HepG2 (cell line): ENCODE data around the gene HEMK1. TPM values are rescaled to one million over a fixed set of nuclear protein-coding genes. Genes with fewer than 3 reads are reported as not detected.

Experiments used
- ATAC-seq: fragments of 200-7000 bp; cut with Tn5 transposase; 3 replicates; pipeline ENCODE4 v1.9.1; 2020; ENCODE audit warnings: mild to moderate bottlenecking, moderate library complexity
- BruUV-seq: library from RNA; stranded (reverse); fragments of 400-500 nt; replicated peaks from 2 replicates; lab custom pipeline; 2021; lab: Mats Ljungman, UMichigan
- CTCF ChIA-PET: fragments of 300-600 bp; formaldehyde crosslinking; extraction: SDS; loops from one replicate; lab custom pipeline; 2021; ENCODE audit warnings: low total read pairs, inconsistent platforms, low intra/inter-chr PET ratio; lab: Yijun Ruan, JAX
- POLR2A ChIA-PET: fragments of 350-600 bp; sonication (Branson Sonifier 250); formaldehyde crosslinking; loops from one replicate; lab custom pipeline; 2020; ENCODE audit warnings: antibody characterized with exemption, inconsistent platforms; lab: Yijun Ruan, JAX
- DNase-seq: peaks from one replicate; pipeline ENCODE4 v3.0.0-alpha.2; 2015; ENCODE audit warnings: low spot score
- FAIRE-seq: peaks from 3 replicates; lab custom pipeline; 2011; peaks lifted over from hg19 to GRCh38; lab: Jason Lieb, UNC
- H2AFZ ChIP-seq: one replicate; pipeline ENCODE4 v1.6.1; 2011; ENCODE audit warnings: low read length, inconsistent platforms
- H3K27ac ChIP-seq: fragments of 300-600 bp; 3 replicates; pipeline ENCODE4 v1.8.0; 2011; ENCODE audit warnings: mixed run types, mild to moderate bottlenecking, mixed read lengths, low read length, inconsistent platforms; ENCODE audit not compliant: insufficient read depth; ENCODE audit errors: extremely low read length
- H3K27me3 ChIP-seq, 2 experiments: fragments of 200-600 bp in 1 of 2; 2 replicates in 1 of 2; 3 replicates in 1 of 2; pipeline versions ENCODE4 v1.6.0 to v1.8.0; 2011; ENCODE audit warnings: low read length in 2 of 2, mild to moderate bottlenecking in 2 of 2, moderate library complexity in 2 of 2, inconsistent platforms in 1 of 2; ENCODE audit not compliant: insufficient read depth in 2 of 2, control insufficient read depth in 1 of 2
- H3K36me3 ChIP-seq, 2 experiments: fragments of 200-600 bp in 1 of 2; replicated peaks in 1 of 2; 2 replicates in 1 of 2; 3 replicates in 1 of 2; pipeline versions ENCODE4 v1.5.1 to v1.8.0; 2011; ENCODE audit warnings: low read length in 2 of 2, inconsistent platforms in 1 of 2; ENCODE audit not compliant: insufficient read depth in 2 of 2, control insufficient read depth in 1 of 2
- H3K4me1 ChIP-seq: 2 replicates; pipeline ENCODE4 v1.5.1; 2012; ENCODE audit warnings: low read length, inconsistent platforms; ENCODE audit not compliant: insufficient read depth
- H3K4me2 ChIP-seq: 2 replicates; pipeline ENCODE4 v1.6.0; 2011; ENCODE audit warnings: low read depth, low read length, inconsistent platforms
- H3K4me3 ChIP-seq, 3 experiments: fragments of 200-600 bp in 1 of 3; sonication (generic), shearing (Covaris generic) in 1 of 3; replicated peaks in 1 of 3; 2 replicates each; pipeline ENCODE4 v1.5.1; 2011 to 2016; ENCODE audit warnings: low read length in 3 of 3, inconsistent platforms in 2 of 3, low read depth in 2 of 3, mild to moderate bottlenecking in 2 of 3, control low read depth in 1 of 3, mixed read lengths in 1 of 3; ENCODE audit not compliant: insufficient read depth in 1 of 3
- H3K79me2 ChIP-seq: one replicate; pipeline ENCODE4 v1.6.1; 2011; ENCODE audit warnings: low read length, inconsistent platforms; ENCODE audit not compliant: insufficient read depth
- H3K9ac ChIP-seq: 2 replicates; pipeline ENCODE4 v1.6.0; 2011; ENCODE audit warnings: mild to moderate bottlenecking, low read depth, low read length, inconsistent platforms; ENCODE audit not compliant: insufficient read depth
- H3K9me3 ChIP-seq: 2 replicates; pipeline ENCODE4 v1.5.1; 2012; ENCODE audit warnings: mild to moderate bottlenecking, low read length
- H4K20me1 ChIP-seq: 2 replicates; pipeline ENCODE4 v1.6.0; 2011; ENCODE audit warnings: inconsistent platforms, mild to moderate bottlenecking, low read length, moderate library complexity; ENCODE audit not compliant: insufficient read depth
- FOXA3 ChIP-seq: IDR thresholded peaks from 2 replicates; pipeline ENCODE4 v1.6.1; 2016; ENCODE audit warnings: missing genetic modification reagents, missing compliant biosample characterization
- PHF21A ChIP-seq: sonication (generic); formaldehyde crosslinking; IDR thresholded peaks from 2 replicates; pipeline ENCODE4 v1.5.0; 2020; ENCODE audit warnings: mild to moderate bottlenecking, missing genetic modification reagents
- SIX1 ChIP-seq: sonication (generic); formaldehyde crosslinking; IDR thresholded peaks from 2 replicates; pipeline ENCODE4 v1.4.0; 2020; ENCODE audit warnings: missing genetic modification reagents, borderline replicate concordance
- SKI ChIP-seq: fragments of 450-650 bp; IDR thresholded peaks from one replicate; pipeline ENCODE4 v1.6.1; 2018; ENCODE audit warnings: mild to moderate bottlenecking; ENCODE audit not compliant: partially characterized antibody
- SOX13 ChIP-seq, 3 experiments: fragments of 450-650 bp in 1 of 3; sonication (generic) in 1 of 3; formaldehyde crosslinking in 1 of 3; IDR thresholded peaks in 2 of 3; conservative IDR thresholded peaks in 1 of 3; 2 replicates each; pipeline versions ENCODE4 v1.5.0 to v1.6.1; 2016 to 2020; ENCODE audit warnings: antibody characterized with exemption in 1 of 3, mild to moderate bottlenecking in 1 of 3, missing compliant biosample characterization in 1 of 3, missing genetic modification reagents in 1 of 3, moderate library complexity in 1 of 3
- SOX6 ChIP-seq, 2 experiments: fragments of 450-650 bp in 1 of 2; sonication (generic) in 1 of 2; formaldehyde crosslinking in 1 of 2; IDR thresholded peaks; 2 replicates each; pipeline versions ENCODE4 v1.4.0 to v1.6.1; 2017 to 2020; ENCODE audit warnings: antibody characterized with exemption in 1 of 2, mild to moderate bottlenecking in 1 of 2, missing genetic modification reagents in 1 of 2
- TEAD3 ChIP-seq: optimal IDR thresholded peaks from 2 replicates; pipeline ENCODE3; 2016; ENCODE audit warnings: borderline replicate concordance
- ZKSCAN5 ChIP-seq: sonication (generic); formaldehyde crosslinking; IDR thresholded peaks from 2 replicates; pipeline ENCODE4 v1.5.1; 2020; ENCODE audit warnings: mild to moderate bottlenecking, missing genetic modification reagents
- WGBS: methylation state at CpG from one replicate; pipeline ENCODE4 v1.1.6; 2017; ENCODE audit warnings: low lambda C conversion rate; 5-methylcytosine and 5-hydroxymethylcytosine counted together
- in situ Hi-C: cut with HindIII; loops from 2 replicates; pipeline ENCODE4 v1.10.0; 2017; ENCODE audit warnings: low pct_unique_long_range_greater_than_20kb; ENCODE audit not compliant: extremely low pct_ligation_motif_present
- intact Hi-C: fragments of 100-400 bp; cut with micrococcal nuclease; formaldehyde crosslinking; loops from one replicate; pipeline ENCODE4 v1.10.0; 2022; ENCODE audit not compliant: unreplicated experiment
- polyA plus RNA-seq, 8 experiments: library from polyadenylated mRNA; depleted of rRNA in 3 of 8; stranded (reverse) in 7 of 8; unstranded in 1 of 8; fragments of >200 nt; fragmentation: Illumina TruSeq in 4 of 8; extraction: Trizol in 4 of 8; gene quantifications; 2 replicates each; pipeline versions ENCODE4 v1.2.1 to v1.2.3, GENCODE V29; 2011 to 2016; ENCODE audit warnings: low read depth in 4 of 8, missing spikeins in 1 of 8, mixed read lengths in 1 of 8; ENCODE audit not compliant: insufficient read depth in 1 of 8
- total RNA-seq, 5 experiments: library from RNA; depleted of rRNA; stranded (reverse); fragments of >200 nt; fragmentation: Illumina TruSeq; extraction: Trizol; gene quantifications; 2 replicates each; pipeline ENCODE4 v1.2.3, GENCODE V29; 2016; ENCODE audit warnings: low read depth in 1 of 5

The HEMK1 gene
- total and polyA plus RNA-seq, 2 of the 13 experiments (the other 11 are each of a cell fraction or from before 2014, with no cell fraction given) = 9.8 to 12.6 TPM

GRCh38 chr3:50603261-50604109 is 34.2 kb downstream of the HEMK1 start:
- intact Hi-C loops = no loop called here
- Histone ChIP-seq H3K4me1 (peaks cover 75% of the 10 kb centered on the region), H3K36me3 (0 out of 5 replicates have a peak, but pooled peaks cover 0 to 5% of the 10 kb centered on the region in 2 experiments), H3K27me3 (no peaks in the 10 kb centered on the region), H3K27ac (no peak overlapping the region), H3K9me3 (no peaks in the 10 kb centered on the region), H3K79me2 (no peaks in the 10 kb centered on the region), H2AFZ (no peak overlapping the region), H4K20me1 (no peaks in the 10 kb centered on the region), H3K4me3 (no peak overlapping the region), H3K9ac (no peak overlapping the region), H3K4me2 (no peak overlapping the region)
- DNase-seq (no peak), ATAC-seq (no peak), FAIRE-seq (no peak)
- WGBS = 94% methylated on average over 2 of the region's 4 CpGs
- in situ Hi-C loops = no loop called here
- ChIA-PET POLR2A (interaction anchor here (0.8 to 4.7 kb wide), 3 partner anchors 8 to 17 kb away, joined by 3 to 176 read pairs (median 101); partner anchors contain the start of gene CISH), CTCF (no interaction called here)
- TF ChIP-seq SKI (no peak), SIX1 (CRISPR knock-in tag) (no peak), TEAD3 (CRISPR knock-in tag) (no peak)
- no TSS peak for BruUV-seq

- Histone ChIP-seq H3K27ac (no peak overlapping the region), H3K79me2 (no peaks in the 10 kb centered on the region), H3K4me2 (no peak overlapping the region), H3K4me1 (peaks cover 68% of the 10 kb centered on the region), H3K36me3 (peaks cover 0 to 5% of the 10 kb centered on the region in 2 experiments; a peak in 1 of 5 replicates), H3K9ac (no peak overlapping the region), H4K20me1 (no peaks in the 10 kb centered on the region), H3K27me3 (no peaks in the 10 kb centered on the region), H2AFZ (no peak overlapping the region), H3K4me3 (no peak overlapping the region), H3K9me3 (no peaks in the 10 kb centered on the region)
- ChIA-PET POLR2A (interaction anchor here (0.8 to 4.7 kb wide), 2 partner anchors 8 to 17 kb away, joined by 3 to 101 read pairs; partner anchors contain the start of gene CISH), CTCF (no interaction called here)
- BruUV-seq = no TSS peak
- DNase-seq (no peak), FAIRE-seq (no peak), ATAC-seq (no peak)
- in situ Hi-C loops = no loop called here
- 84% methylated on average over 4 of the region's 5 CpGs for WGBS
- intact Hi-C loops = no loop called here
- no peak for TF ChIP-seq FOXA3
- TF ChIP-seq ZKSCAN5 = no peak
- TF ChIP-seq PHF21A (CRISPR knock-in tag) = no peak
- TF ChIP-seq SOX13 (IDR thresholded peaks at IDR 0.05) = no peak
- no peak for TF ChIP-seq SOX13 (CRISPR knock-in tag; conservative IDR thresholded peaks at IDR 0.05 in 1 of 2, IDR thresholded peaks at IDR 0.05 in 1 of 2)
- no peak for TF ChIP-seq SOX6 (IDR thresholded peaks at IDR 0.05)
- TF ChIP-seq SOX6 (CRISPR knock-in tag; IDR thresholded peaks at IDR 0.05) = no peak
Measured at GRCh38 chr3:50604110-50604621, 34.8 kb downstream of the HEMK1 start.
